Measurements from ENCODE around the gene LRRC75A. TPM values are rescaled to one million over a fixed set of nuclear protein-coding genes. Genes with fewer than 3 reads are reported as not detected.

The LRRC75A gene
- polyA plus RNA-seq, 1 donor (not counting 4 experiments of a cell fraction or from before 2014, with no cell fraction given): not detected

DNA sequence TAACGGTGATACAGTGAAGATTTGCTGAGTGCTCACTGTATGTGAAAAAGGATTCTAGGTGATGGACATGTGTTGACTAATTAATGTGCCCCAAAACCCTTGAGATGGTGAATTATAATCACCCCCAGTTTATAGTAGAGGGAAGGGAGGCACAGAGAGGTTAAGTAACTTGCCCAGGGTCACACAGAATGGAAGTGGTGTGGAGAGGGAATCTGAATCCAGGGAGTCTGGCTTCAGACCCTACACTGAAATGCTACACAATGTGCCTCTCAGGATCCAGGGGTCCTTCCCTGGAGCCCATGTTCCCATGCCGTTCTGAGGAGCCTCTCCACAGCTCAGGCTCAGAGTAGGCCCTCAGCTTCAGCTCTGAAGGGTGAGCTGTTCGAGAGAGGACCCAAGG is 65.0 kb downstream of the LRRC75A start:
- TF ChIP-seq, protein P1, sequence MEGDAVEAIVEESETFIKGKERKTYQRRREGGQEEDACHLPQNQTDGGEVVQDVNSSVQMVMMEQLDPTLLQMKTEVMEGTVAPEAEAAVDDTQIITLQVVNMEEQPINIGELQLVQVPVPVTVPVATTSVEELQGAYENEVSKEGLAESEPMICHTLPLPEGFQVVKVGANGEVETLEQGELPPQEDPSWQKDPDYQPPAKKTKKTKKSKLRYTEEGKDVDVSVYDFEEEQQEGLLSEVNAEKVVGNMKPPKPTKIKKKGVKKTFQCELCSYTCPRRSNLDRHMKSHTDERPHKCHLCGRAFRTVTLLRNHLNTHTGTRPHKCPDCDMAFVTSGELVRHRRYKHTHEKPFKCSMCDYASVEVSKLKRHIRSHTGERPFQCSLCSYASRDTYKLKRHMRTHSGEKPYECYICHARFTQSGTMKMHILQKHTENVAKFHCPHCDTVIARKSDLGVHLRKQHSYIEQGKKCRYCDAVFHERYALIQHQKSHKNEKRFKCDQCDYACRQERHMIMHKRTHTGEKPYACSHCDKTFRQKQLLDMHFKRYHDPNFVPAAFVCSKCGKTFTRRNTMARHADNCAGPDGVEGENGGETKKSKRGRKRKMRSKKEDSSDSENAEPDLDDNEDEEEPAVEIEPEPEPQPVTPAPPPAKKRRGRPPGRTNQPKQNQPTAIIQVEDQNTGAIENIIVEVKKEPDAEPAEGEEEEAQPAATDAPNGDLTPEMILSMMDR (optimal IDR thresholded peaks at IDR 0.05 in 1 of 3, IDR thresholded peaks at IDR 0.05 in 1 of 3, conservative IDR thresholded peaks at IDR 0.05 in 1 of 3; ENCODE audit: extremely low read depth in 1 of 3, insufficient read depth in 2 of 3, low read length in 3 of 3): no peak
- no peak for TF ChIP-seq EZH2 (IDR thresholded peaks at IDR 0.05; ENCODE audit: low read length)
- no peaks in the 10 kb centered on the region for H3K79me2 ChIP-seq (ENCODE audit: control insufficient read depth, insufficient read depth, low read length)
- no peak overlapping the region for H3K4me3 ChIP-seq (ENCODE audit: control insufficient read depth in 2 of 3, extremely low read depth in 1 of 3, insufficient read depth in 2 of 3, low read depth in 1 of 3, low read length in 3 of 3)
- H4K20me1 ChIP-seq (ENCODE audit: control insufficient read depth, extremely low read depth, insufficient read depth, low read length): peaks cover 4% of the 10 kb centered on the region
- no peak overlapping the region for H3K4me2 ChIP-seq (ENCODE audit: control insufficient read depth, extremely low read depth, insufficient read depth, low read depth, low read length)
- H3K27me3 ChIP-seq (ENCODE audit: control insufficient read depth, extremely low read depth, insufficient read depth, low read length): peaks cover 13% of the 10 kb centered on the region
- dilution Hi-C loops (cut with MboI; ENCODE audit: extremely low pct_ligation_motif_present, low sequenced_read_pairs): no loop called here
- H2AFZ ChIP-seq (ENCODE audit: control insufficient read depth, low read length): no peak overlapping the region
- DNase-seq (ENCODE audit: low read depth, low spot score) (no peak), FAIRE-seq (no peak)
- H3K9ac ChIP-seq (ENCODE audit: control insufficient read depth, extremely low read depth, insufficient read depth, low read length): no peak overlapping the region
- peaks cover 10% of the 10 kb centered on the region for H3K4me1 ChIP-seq (ENCODE audit: control insufficient read depth, extremely low read depth, insufficient read depth, low read length)
- no peaks in the 10 kb centered on the region for H3K9me1 ChIP-seq (ENCODE audit: control insufficient read depth, extremely low read depth, insufficient read depth, low read length)
- H3K36me3 ChIP-seq (ENCODE audit: control insufficient read depth in 2 of 2, extremely low read depth in 1 of 2, insufficient read depth in 2 of 2, low read length in 2 of 2): no peaks in the 10 kb centered on the region
- H3K27ac ChIP-seq (ENCODE audit: control insufficient read depth, insufficient read depth, low read length): no peak overlapping the region
- no peaks in the 10 kb centered on the region for H3K9me3 ChIP-seq (ENCODE audit: control insufficient read depth, low read depth, low read length)

DNA sequence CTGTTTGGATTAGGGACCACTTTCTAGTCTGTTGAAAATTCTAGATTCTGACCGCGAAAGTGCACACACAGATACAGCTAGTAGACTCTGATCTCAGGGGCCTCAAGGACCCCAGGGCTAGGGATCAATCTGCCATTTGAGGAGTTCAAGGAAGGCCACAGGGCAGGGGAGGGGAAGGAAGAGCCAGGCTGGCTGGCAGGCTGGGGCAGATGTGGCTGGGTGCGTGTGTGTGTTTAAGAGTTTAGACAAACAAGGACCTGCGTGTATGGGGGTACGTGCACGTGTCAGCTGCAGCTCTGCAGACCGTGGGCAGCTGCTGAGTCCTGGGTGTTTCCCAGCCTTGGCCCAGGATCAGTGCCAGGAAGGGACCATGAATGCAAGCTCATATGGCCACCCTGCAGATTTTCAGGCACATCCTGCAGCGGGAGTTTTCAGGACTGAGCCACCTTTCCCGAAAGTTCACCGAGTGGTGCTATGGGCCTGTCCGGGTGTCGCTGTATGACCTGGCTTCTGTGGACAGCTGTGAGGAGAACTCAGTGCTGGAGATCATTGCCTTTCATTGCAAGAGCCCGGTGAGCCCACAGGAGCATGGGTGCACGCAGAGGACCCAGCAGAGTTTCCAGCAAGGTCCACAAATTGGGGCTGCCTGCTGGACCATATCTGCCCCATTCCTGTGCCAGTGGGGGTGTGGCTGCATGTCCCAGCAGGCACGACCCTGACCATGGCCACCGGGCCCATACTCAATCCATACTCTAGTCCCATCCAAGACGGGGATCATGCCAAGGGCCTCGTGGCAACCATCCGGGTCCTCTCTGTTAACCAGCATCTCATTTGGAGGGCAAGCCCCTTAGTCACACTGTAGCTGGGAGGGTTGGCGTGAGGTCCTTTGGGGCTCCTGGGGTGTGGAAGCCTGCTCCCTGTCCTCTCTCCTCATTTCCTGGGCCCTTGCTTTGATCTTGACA is 66.0 kb downstream of the LRRC75A start:
- peaks cover 4% of the 10 kb centered on the region for H4K20me1 ChIP-seq (ENCODE audit: control insufficient read depth, extremely low read depth, insufficient read depth, low read length)
- peaks cover 10% of the 10 kb centered on the region for H3K4me1 ChIP-seq (ENCODE audit: control insufficient read depth, extremely low read depth, insufficient read depth, low read length)
- H3K36me3 ChIP-seq (ENCODE audit: control insufficient read depth in 2 of 2, extremely low read depth in 1 of 2, insufficient read depth in 2 of 2, low read length in 2 of 2): no peaks in the 10 kb centered on the region
- H3K9ac ChIP-seq (ENCODE audit: control insufficient read depth, extremely low read depth, insufficient read depth, low read length): no peak overlapping the region
- no peaks in the 10 kb centered on the region for H3K79me2 ChIP-seq (ENCODE audit: control insufficient read depth, insufficient read depth, low read length)
- dilution Hi-C loops (cut with MboI; ENCODE audit: extremely low pct_ligation_motif_present, low sequenced_read_pairs): no loop called here
- no peaks in the 10 kb centered on the region for H3K9me3 ChIP-seq (ENCODE audit: control insufficient read depth, low read depth, low read length)
- H2AFZ ChIP-seq (ENCODE audit: control insufficient read depth, low read length): no peak overlapping the region
- H3K27ac ChIP-seq (ENCODE audit: control insufficient read depth, insufficient read depth, low read length): no peak overlapping the region
- H3K4me2 ChIP-seq (ENCODE audit: control insufficient read depth, extremely low read depth, insufficient read depth, low read depth, low read length): no peak overlapping the region
- no peak for FAIRE-seq
- peaks cover 13% of the 10 kb centered on the region for H3K27me3 ChIP-seq (ENCODE audit: control insufficient read depth, extremely low read depth, insufficient read depth, low read length)
- H3K9me1 ChIP-seq (ENCODE audit: control insufficient read depth, extremely low read depth, insufficient read depth, low read length): no peaks in the 10 kb centered on the region
- no peak for DNase-seq (ENCODE audit: low read depth, low spot score)
- no peak for TF ChIP-seq EZH2 (IDR thresholded peaks at IDR 0.05; ENCODE audit: low read length)
- TF ChIP-seq, protein P1 (optimal IDR thresholded peaks at IDR 0.05 in 1 of 3, IDR thresholded peaks at IDR 0.05 in 1 of 3, conservative IDR thresholded peaks at IDR 0.05 in 1 of 3; ENCODE audit: extremely low read depth in 1 of 3, insufficient read depth in 2 of 3, low read length in 3 of 3): no peak
- no peak overlapping the region for H3K4me3 ChIP-seq (ENCODE audit: control insufficient read depth in 2 of 3, extremely low read depth in 1 of 3, insufficient read depth in 2 of 3, low read depth in 1 of 3, low read length in 3 of 3)

Data from keratinocyte (primary cell).